Measurements from ENCODE around the gene DNTTIP2. TPM values are rescaled to one million over a fixed set of nuclear protein-coding genes. Genes with fewer than 3 reads are reported as not detected.

DNTTIP2 gene
- total RNA-seq, 1 donor from 2014 or later: 55.3 TPM

GRCh38 chr1:93848350-93848883, 30.6 kb downstream of the DNTTIP2 start:
- Histone ChIP-seq H3K27ac (ENCODE audit: low read depth, low read length) (peak overlapping the region; percentile 99), H3K79me2 (ENCODE audit: insufficient read depth, low read length) (no peaks in the 10 kb centered on the region), H3K36me3 (ENCODE audit: insufficient read depth, low read length) (no peaks in the 10 kb centered on the region), H3K9me3 (ENCODE audit: insufficient read depth, low read depth, low read length) (no peaks in the 10 kb centered on the region), H4K20me1 (ENCODE audit: insufficient read depth, low read length) (no peaks in the 10 kb centered on the region), H2AFZ (ENCODE audit: low read depth, low read length) (no peak overlapping the region), H3K4me2 (ENCODE audit: low read length) (peak overlapping the region; percentile 93), H3K4me1 (ENCODE audit: insufficient read depth, low read length) (peaks cover 12% of the 10 kb centered on the region), H3K27me3 (ENCODE audit: insufficient read depth, low read length) (no peaks in the 10 kb centered on the region), H3K4me3 (ENCODE audit: insufficient read depth, low read depth, low read length) (peak overlapping the region; percentile 71), H3K9ac (ENCODE audit: low read length) (peak overlapping the region; percentile 93)
- Mint-ChIP-seq H3K4me1 (ENCODE audit: low read depth, unreplicated experiment) (peaks cover 13% of the 10 kb centered on the region), H3K36me3 (ENCODE audit: low read depth, unreplicated experiment) (no peaks in the 10 kb centered on the region), H3K9me3 (ENCODE audit: unreplicated experiment) (no peaks in the 10 kb centered on the region), H3K27me3 (ENCODE audit: low read depth, unreplicated experiment) (no peaks in the 10 kb centered on the region), H3K4me3 (ENCODE audit: unreplicated experiment) (peak overlapping the region; percentile 90), H3K27ac (ENCODE audit: unreplicated experiment) (peak overlapping the region; percentile 92)
- FAIRE-seq (peak; percentile 49), DNase-seq (ENCODE audit: low read depth) (no peak)
- no peak for TF ChIP-seq CTCF (IDR thresholded peaks at IDR 0.05; ENCODE audit: insufficient read depth, low read depth, low read length)
- TF ChIP-seq EZH2 (IDR thresholded peaks at IDR 0.05; ENCODE audit: insufficient read depth, low read length): no peak

- Histone ChIP-seq H3K9me3 (ENCODE audit: insufficient read depth, low read depth, low read length) (no peaks in the 10 kb centered on the region), H3K79me2 (ENCODE audit: insufficient read depth, low read length) (no peaks in the 10 kb centered on the region), H3K27ac (ENCODE audit: low read depth, low read length) (peak overlapping the region; percentile 99), H3K27me3 (ENCODE audit: insufficient read depth, low read length) (no peaks in the 10 kb centered on the region), H3K36me3 (ENCODE audit: insufficient read depth, low read length) (no peaks in the 10 kb centered on the region), H4K20me1 (ENCODE audit: insufficient read depth, low read length) (no peaks in the 10 kb centered on the region), H3K4me3 (ENCODE audit: insufficient read depth, low read depth, low read length) (peak overlapping the region; percentile 71), H3K4me1 (ENCODE audit: insufficient read depth, low read length) (peaks cover 18% of the 10 kb centered on the region), H3K4me2 (ENCODE audit: low read length) (peak overlapping the region; percentile 93), H3K9ac (ENCODE audit: low read length) (peak overlapping the region; percentile 93), H2AFZ (ENCODE audit: low read depth, low read length) (peak overlapping the region; percentile 95)
- H3K36me3 Mint-ChIP-seq (ENCODE audit: low read depth, unreplicated experiment): no peaks in the 10 kb centered on the region
- DNase-seq (ENCODE audit: low read depth) (peak; percentile 46), FAIRE-seq (no peak)
- H3K9me3 Mint-ChIP-seq (ENCODE audit: unreplicated experiment): no peaks in the 10 kb centered on the region
- H3K27ac Mint-ChIP-seq (ENCODE audit: unreplicated experiment): peak overlapping the region; percentile 92
- H3K27me3 Mint-ChIP-seq (ENCODE audit: low read depth, unreplicated experiment): no peaks in the 10 kb centered on the region
- TF ChIP-seq EZH2 (IDR thresholded peaks at IDR 0.05; ENCODE audit: insufficient read depth, low read length): no peak
- no peak for TF ChIP-seq CTCF (IDR thresholded peaks at IDR 0.05; ENCODE audit: insufficient read depth, low read depth, low read length)
- H3K4me1 Mint-ChIP-seq (ENCODE audit: low read depth, unreplicated experiment): peaks cover 16% of the 10 kb centered on the region
- peak overlapping the region; percentile 90 for H3K4me3 Mint-ChIP-seq (ENCODE audit: unreplicated experiment)
Measured at GRCh38 chr1:93847811-93848288, 31.2 kb downstream of the DNTTIP2 start.
